GM18861 (cell line): ENCODE measurements around the gene ZYG11A.

ENCODE experiments used
- ATAC-seq: cut with Tn5 transposase; IDR thresholded peaks from one replicate; pipeline ENCODE4 v1.9.1; 2021; ENCODE audit not compliant: unreplicated experiment

Gene ZYG11A

DNA sequence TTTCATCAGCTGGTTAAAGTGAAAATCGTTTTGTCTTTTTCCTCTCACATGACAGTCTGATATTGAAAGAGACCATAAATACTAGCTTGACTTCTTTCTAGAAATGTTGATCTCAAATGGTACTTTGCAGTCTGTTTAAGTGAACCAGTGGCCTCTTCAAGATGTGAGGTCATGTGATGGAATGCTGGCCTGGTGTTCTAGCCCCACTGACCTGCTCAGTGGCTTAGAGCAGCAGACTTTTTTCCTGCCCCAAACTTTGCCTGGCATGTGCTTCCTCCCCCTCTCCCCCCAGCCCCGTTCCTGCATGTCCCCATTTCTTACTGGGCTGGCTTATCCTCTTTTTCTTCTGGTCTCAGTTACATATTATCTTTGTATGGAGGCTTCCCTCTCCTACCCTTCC lies 34.3 kb downstream of the ZYG11A start:
- no peak for ATAC-seq

DNA sequence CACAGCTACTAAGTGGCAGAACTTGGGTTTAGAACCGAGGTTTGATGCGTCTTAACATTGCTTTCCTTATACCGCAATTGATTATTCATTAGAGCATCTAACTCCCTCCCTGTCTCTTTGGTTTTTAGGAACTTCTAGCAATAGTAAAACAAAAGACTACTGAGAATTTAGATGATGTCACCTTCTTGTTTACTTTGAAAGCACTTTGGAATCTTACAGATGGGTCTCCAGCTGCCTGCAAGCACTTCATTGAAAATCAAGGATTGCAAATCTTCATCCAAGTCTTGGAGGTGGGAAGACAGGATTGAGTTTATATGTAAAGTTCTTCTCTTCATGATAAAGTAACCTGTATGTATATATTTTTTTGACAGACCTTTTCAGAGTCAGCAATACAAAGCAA lies 35.0 kb downstream of the ZYG11A start:
- ATAC-seq = no peak

DNA sequence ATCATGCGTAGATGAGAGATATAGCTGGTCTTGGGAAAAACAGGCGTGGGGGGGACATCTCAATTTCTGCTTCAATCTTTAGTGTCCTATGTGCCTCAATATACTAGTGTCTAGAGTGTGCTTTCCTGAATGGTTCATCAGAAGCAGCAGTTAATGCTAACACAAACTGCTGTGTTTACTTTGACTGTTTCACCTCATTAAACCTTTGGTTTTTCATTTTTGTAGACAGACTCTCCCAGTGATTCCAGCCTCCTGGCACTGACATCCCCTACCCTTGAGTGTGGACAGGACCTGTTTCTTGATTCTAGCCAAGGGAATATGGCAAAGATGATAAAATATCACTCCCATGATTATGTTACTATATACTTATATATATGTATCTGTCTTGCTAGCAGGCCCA lies 37.6 kb downstream of the ZYG11A start:
- no peak for ATAC-seq

DNA sequence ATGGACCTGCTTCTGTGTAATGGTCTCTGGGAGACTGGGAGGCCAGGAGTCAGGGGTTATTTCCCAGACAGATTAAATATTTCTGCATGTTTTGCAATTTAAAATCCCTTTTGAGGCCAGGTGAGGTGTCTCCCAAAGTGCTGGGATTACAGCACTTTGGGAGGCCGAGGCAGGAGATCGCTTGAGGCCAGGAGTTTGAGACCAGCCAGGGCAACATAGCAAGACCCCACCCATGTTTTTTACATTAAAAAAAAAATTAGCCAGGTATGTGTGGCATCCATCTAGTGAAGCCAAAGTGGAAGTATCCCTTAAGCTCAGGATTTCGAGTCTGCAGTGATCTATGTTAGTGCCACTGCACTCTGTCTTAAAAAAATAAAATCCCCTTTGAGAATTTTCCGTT lies 44.9 kb downstream of the ZYG11A start:
- no peak for ATAC-seq

DNA sequence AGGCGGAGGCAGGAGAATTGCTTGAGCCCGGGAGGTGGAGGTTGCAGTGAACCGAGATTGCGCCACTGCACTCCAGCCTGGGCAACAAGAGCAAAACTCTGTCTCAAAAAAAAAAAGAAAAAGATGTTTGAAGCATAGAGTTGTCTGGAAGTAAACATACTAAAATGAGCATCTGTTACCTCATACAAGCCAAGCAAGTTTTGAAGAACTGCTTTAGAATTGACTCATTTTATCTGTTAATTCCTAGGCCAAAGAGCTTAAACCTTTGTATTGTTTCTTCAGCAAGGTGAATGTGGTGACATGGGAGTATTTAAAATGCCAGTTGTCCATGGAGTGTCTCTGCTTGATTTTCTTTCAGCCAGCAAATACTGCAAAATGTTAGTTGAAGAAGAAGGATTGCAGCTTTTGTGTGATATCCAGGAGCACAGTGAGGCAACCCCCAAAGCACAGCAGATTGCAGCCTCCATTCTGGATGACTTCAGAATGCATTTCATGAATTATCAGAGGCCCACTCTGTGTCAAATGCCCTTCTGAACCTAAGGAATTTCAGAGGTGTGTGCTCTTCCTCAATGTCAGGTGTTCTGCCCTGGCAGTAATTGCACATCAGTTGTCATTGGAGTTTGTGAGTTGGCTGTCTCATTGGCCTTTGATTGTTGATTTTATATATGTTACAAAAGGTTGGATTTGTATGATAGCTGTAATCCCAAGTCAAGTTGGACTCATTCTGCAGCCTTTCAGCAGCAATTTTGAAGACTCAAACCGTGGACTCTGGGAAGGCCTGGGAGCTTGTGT lies 50.1 kb downstream of the ZYG11A start:
- ATAC-seq = no peak

DNA sequence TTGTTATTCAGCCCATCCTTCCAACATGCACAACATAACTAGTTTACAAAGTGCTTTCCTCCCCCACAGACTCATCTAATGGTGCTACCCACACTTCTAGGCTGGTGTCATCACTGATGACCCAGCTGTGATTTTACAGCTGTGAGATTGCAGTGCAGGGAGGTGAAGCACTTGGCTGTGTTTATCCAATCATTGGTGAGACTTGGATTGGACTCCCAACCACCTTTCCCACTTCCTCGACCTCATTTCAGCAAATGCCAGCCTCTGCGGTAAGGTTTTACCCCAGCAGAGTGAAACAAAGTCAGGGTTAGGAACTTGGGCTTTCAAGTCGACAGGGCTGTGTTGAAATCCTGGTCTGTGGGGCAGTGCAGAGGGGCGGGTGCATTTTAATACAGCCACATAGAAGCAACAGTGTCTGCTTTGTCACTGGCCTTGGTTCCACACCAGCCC lies 56.9 kb downstream of the ZYG11A start:
- ATAC-seq = no peak

DNA sequence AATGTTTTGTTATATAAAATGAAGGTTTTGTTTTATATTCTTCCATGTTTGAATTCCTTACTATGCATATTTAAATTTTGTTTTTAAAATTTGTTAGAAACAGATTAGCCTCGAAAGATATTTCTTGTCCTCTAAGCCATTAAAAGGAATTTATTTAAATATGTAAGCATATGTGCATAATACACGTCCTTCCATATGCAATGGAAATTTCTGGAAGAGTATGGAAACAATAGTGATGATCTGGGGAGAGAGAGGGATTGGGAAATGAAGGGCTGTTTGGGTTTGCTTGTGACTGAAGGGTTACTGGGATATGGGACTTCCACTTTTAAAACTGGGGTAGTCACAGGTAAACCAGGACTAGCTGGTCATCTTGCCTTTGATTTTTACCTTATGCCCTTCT lies 57.8 kb downstream of the ZYG11A start:
- ATAC-seq = no peak

DNA sequence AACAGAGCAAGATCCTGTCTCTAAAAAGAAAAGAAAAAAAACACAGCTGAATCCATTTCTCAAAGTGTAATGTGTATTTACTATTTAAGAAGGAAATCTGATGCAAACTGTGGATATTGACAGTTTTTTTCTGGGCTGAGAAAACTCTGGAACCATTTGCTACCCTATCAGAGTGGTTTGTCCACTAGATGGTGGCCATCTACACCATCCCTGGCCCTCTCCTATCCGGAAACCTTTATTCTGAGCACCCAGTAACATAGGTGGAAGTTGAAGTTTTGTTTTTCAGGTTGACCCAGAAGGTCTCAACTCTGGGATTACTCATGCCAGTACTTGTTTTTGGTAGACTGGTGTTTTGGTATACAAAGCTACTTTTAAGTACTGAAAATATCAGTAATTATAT lies 58.8 kb downstream of the ZYG11A start:
- no peak for ATAC-seq

DNA sequence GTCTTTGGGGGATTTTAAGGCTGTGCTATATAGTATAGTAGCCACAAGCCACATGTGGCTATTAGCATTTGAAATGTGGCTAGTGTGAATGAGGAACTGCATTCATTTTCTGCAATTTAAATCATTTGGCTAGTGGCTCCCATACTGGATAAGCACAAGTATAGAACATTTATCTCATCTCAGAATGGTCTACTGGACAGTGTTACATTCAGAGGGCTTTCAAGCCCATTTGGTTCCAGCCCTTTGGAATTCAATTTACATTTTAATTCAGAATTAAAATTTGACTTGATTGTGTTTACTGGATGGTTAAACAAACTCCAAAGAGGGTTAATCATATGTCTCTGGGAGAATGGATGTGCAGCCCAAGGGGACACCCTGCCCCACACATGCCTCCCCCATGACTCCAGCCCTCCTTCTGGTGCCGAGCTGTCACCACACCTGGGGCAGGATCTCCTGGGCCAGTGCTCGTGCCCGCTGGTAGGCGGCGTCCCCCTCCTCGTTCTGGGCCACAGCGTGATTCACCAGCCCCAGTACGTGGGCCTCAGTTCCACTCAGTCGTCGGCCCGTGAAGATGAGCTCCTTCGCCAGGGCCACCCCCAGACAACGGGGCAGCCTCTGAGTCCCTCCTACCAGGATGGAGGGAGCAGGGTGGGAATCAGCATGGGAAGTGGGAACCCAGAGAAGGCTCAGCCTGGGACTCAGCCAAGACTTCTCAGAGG lies 61.8 kb downstream of the ZYG11A start:
- ATAC-seq = no peak

DNA sequence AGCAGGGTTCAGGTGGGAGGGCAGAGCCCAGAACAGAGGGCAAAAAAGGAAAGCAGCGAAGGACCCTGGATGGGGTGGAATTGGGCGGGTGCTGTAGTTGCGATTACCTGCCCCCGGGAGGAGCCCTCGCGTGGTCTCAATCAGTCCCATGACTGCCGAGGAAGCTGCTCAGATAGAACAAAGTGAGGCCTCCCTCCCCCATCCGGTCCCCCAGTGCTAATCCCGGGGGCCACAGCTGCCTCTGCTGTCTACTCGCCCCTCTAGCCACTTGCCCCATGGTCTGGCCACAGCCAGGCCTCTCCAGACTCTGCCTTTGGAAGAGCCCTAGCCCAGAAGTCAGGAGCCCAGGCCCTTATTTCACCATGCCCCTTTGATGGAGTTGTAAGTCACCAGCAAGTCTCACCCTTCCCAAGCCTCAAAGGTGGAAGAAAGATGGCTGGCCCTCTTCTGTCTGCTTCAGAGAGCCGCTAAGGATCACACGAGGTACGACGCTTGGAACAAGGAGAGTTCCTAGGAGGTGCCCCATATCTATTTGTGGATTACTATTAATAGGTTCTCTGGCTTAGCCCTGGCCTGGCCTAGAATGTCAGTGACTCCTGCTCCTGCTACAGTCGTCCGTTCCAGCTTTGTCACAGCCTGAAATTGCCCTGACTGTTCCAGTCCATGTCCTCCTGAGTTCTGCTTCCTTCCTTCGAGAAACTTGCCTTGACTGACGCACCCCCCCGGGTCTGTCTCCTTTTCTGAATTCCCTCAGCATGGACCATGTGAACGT lies 62.6 kb downstream of the ZYG11A start:
- no peak for ATAC-seq

DNA sequence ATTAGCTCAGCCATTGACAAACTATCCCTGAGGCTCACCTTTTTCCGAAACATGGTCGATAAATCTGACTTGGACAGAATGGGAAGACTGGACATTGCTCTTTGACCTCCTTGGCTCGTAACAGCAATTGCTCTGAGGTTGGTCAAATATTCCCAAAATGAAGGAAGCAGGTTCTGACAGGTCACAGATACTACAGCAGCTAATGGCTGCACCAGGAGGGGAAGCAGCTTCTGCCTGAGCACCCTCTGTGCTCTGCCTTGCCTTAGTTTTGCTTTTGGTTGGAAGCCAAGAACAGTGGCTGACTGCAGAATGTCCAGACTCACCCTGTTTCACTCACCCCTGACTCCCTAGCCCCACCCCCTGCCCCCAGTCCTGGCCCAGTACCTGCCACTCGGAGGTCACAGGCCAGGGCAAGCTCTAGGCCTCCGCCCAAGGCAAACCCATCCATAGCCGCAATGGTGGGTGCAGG lies 63.6 kb downstream of the ZYG11A start:
- no peak for ATAC-seq

DNA sequence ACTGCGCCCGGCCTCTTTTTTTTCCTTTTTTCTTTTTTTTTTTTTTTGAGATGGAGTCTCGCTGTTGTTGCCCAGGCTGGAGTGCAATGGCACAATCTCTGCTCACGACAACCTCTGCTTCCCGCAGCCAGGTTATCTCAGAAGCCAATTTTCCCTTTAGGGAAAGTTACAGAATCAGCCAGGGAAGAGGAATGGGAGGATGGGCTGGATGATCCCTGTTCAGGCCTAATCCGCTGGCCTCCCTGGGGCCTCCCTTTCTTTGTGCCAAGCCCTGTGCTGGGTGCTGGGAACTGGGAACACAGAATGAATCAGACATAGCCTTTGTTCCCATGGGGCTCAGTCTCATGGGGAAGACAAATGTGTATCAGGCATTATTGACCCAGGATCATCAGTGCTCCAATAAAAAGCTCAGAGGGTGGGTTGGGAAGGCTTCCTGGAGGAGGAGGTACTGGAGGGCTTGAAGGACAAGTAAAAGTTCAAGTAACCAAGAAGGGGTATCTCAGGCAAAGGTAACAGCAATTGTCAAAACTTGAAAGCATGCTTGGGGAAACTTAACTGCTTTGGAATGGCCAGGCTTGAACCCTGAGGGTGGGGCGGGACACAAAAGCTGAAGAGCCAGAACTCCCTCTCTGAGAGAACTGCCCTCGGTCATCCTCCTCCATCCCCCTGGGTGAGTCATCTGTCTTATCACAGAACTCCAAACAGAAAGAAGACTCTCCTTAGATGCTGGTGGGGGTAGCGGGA lies 64.7 kb downstream of the ZYG11A start:
- no peak for ATAC-seq

DNA sequence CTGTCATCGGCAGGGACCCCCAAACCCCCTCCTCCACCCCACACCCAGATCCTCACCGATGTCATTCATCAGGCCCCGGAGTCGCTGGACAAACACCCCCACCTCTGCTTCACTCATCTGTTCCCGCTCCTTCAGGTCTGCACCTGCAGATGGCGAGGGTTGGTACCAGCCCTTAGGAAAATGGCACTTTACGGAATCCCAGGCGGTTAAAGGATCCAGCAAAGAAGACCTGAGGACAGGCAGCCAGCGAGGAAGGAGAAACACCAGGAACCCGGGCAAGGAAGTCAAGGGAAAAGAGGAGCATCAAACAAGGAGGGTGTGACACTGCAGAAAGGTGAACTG lies 65.2 kb downstream of the ZYG11A start:
- ATAC-seq = no peak

DNA sequence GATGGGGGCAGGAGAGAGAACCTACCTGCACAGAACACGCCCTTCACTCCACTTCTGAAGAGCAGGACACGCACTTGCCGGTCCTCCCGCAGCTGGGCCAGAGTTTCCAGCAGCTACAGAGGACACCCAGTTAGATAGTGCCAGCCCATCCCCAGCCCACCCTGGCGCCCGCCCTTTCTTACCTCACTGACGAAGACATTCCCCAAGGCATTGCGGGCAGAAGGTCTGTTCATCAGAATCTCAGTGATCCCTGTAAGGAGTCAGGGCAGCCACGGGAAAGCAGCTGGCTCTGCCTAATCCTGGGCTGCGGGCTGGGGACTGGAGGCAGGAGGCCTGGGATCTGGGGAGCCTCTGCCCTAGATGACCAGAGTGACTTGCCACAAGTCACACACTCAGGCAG lies 69.0 kb downstream of the ZYG11A start:
- ATAC-seq = no peak

DNA sequence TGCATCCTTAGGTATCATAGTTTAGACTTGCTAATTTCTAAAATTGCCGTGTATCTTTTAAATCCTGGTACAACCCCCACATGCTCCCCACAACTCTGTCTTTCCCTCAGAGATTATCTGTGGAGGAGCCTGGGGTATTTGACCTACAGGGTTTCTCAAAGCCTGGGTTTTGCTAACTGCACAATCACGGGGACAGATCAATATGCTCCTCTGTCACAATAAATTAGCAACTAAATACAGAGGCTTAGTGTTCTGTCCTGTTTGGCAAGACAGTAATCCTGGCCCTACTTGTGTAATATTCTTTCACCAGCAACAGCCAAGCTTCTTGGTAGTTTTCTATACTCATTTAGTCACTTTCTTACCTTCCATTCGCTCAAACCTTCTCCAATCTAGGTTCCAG lies 70.5 kb downstream of the ZYG11A start:
- ATAC-seq = no peak

DNA sequence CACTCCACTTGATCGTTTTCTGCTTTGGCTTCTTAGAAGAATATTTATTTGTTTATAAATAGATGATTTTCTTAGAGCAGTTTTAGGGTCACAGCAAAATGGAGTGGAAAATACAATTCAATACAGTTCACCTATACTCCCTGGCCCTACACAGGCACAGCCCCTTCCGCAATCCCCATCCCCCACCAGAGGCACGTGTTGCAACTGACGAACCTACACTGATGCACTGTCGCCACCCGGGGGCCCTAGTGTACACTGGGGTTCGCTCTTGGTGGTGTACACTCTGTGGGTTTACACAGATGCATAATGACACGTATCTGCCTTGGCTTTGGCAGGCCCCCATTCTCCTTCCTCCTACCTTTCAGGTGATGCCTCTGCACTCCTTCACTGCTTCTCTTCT lies 71.0 kb downstream of the ZYG11A start:
- no peak for ATAC-seq

DNA sequence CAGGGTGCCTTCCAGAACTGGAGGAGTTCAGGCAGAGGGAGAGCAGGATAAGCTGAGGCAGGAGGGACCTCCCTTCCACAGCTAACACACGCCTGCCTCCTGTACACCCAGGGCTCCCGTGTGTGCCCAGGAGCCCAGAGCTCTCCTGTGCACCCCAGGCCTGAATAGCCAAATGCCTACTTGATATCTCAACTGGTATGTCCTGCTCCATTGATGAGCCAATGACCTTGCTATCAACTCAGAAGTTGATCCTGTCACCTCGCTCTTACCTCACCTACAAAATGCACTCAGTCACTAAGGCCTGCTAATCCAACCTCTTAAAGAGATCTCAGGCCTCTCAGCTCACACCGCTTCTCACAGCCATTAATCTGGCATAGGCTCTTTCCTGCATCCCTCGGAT lies 71.9 kb downstream of the ZYG11A start:
- no peak for ATAC-seq

DNA sequence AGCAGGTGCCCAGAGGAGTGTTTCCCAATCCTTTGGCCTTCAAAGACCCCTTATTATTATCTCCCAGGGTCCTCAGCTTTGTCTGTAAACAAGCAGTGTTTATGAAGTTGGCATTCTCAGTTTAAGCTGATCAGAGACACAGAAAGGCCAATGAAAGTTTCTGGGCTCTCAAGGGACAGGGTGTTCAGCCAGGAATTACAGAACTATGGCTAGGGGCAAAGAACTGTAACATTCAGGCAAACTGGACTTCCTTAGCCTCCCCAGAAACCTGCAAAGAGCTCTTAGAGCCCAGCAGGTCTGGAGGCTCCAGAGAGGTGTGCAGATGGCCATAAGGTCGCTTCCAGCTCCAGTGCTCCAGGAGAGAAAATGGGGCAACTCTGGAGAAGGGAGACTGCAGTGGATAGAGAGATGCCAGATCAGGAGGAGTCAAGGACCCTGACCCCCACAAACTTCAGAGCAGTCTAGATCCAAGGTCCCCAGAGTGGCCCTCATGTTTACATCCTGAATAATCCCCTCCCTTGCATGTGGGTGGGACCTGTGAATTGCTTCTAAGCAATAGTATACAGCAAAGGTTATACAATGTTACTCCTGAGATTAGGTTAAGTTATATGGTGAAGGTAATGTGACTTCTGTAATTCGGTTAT lies 72.8 kb downstream of the ZYG11A start:
- no peak for ATAC-seq

DNA sequence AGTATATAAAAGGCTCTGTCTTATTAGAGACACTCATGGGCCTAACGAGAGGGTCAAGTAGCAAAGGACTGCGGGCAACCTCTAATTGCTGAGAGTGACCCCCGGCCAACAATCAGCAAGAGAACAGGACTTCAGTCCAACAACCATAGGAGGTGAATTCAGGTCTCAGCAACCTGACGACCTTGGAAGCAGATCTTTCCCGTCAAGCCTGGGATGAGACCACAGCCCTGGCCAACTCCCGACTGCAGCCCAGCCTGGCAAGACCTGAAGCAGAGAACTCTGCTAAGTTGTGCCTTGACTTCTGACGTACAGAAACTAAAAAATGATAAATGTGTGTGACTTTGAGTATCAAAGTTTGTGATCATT lies 73.3 kb downstream of the ZYG11A start:
- ATAC-seq = no peak

DNA sequence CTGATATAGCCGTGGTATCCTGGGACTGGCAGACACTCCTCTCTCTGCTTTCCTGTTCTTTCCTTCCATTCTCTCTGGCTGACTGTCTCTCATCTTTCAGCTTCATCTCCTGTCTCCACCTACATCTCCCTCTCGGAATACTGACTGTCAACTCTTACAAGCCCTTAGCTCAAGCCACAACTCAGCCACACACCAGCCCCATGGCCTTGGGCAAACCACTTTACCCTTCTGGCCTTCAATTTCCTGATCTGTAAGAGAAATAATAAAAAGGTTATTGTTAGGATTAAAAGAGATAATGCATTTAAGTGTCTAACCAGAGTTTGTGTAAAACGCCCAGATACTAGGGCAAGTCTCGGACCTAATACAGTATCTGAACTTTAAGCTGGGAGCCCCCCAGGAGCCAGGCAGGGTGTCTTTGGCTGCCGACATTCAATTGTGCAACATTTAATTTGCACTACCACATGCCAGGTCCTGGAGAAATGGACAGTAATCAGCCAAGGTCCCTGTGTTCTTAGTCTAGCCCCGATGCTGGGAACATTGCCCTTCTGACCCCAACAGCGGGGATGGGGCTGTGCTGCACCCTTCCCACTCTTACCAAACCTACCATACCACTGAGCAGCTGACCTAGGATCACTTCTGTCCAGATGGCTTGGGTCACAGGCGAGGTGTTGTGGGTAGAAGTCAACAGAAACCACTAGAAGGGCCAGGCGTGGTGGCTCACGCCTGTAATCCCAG lies 73.8 kb downstream of the ZYG11A start:
- no peak for ATAC-seq
